Measurements from ENCODE around the gene CTF1.
A peak's percentile ranks its signal among the peaks of the same experiment; 100 is the strongest.
"Not testable (repeated sequence)": the region's sequence is repeated elsewhere in the genome, so short reads cannot be mapped to it uniquely, and the experiment has no call there.

CTF1 gene

GRCh38 chr16:30888856-30889499 lies 7.4 kb upstream of the CTF1 start:
- DNase-seq = no peak

DNA sequence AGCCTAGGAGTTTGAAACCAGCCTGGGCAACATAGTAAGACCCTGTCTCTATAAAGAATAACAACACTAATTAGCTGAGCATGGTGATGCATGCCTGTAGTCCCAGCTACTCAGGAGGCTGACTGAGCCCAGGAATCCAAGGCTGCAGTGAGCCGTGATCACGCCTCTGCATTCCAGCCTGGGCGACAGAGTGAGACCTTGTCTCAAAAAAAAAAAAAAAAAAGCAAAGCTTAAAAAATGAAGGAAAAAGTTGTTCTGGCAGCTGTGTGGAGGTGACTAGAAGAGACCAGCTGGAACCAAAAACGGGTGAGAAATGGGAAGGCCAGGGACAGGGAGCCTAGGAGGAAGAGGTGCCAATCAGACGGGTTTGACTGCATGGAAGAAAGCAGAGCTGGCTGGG lies 6.7 kb upstream of the CTF1 start:
- DNase-seq = no peak

DNA sequence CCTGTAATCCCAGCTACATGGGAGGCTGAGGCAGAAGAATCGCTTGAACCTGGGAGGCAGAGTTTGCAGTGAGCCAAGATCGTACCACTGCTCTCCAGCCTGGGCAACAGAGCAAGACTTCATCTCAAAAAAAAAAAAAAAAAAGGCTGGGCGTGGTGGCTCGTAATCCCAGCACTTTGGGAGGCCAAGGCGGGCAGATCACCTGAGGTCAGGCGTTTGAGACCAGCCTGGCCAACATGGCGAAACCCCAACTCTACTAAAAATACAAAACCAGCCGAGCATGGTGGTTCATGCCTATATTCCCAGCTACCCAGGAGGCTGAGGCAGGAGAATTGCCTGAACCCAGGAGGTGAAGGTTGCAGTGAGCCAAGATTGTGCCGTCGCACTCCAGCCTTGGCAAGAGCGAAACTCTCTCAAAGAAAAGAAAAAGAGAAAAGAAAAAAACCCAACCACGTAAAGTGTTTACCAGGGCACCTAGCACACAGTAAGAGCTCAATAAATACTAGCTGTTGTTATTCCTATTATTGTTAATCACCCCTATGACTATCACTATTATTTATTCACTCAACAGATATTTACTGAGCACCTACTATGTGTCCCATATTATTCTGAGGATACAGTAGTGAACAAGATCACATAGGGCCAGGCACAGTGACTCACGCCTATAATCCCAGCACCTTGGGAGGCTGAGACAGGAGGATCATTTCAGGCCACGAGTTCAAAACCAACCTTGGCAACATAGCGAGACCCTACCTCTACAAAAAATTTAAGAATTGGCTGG lies 5.2 kb upstream of the CTF1 start:
- not testable (repeated sequence) for DNase-seq

- DNase-seq = no peak
Measured at GRCh38 chr16:30892670-30893416, 3.6 kb upstream of the CTF1 start.

DNA sequence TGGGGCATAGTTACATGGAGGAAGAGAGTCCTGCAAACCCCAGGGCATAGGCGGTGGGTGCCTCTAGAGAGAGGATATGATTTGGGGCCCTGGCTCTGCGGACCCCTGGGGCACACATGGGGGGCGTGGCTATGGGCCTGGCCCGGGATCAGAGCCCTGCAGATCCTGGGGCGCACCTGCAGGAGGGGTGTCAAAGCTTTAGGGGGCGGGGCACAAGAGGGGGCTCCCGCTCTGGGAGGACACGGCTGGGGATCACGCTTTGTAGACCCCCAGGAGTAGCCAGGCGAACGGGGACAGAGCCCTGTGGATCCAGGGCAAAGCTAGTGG lies 3.0 kb upstream of the CTF1 start:
- no peak for DNase-seq

DNA sequence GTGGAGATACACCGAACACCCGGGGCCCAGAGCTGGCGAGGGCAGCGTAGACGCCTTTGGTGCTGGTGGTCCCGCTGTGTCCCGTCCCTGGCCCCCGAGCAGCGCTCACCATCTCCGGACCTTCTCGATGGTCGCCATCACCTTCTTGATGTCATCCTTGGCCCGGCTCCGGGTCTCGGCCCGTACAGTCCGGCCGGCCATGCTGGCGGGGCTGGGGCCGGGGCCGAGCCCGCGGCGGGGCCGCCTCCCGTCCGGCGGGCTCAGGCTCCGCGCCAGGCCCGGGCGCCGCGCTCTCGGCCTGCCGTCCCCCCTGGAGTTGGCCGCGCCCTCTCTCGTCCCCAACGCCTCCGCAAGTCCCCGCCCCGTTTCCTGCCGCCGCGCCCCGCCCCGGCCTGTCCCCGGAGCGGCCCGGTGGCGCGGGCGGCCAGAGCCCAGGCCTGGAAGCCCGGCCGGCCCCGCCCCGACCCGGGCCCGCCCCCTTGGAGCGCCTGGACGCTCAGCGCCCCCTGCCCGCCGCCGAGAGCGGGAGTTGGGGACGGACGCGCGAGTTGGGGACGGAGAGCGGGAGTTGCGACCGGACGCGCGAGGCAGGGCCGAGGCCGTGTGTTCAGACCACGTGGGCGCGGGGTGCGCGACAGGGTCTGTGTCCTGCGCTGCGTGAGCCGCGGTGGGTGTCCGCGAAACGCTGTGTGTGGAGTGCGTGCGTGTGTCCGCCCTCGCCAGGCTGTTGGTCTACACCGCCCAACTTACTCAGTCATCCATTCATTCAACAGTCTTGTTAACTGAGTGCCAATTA lies 2.5 kb upstream of the CTF1 start, which contains the start of gene BCL7C:
Gene BCL7C (minus strand): TSS at position 334 of the 796 bp plus-strand sequence. CDS start 133 bp downstream, at position 201.
- DNase-seq = peak; percentile 53 to 67

GRCh38 chr16:30894540-30895368 lies 1.7 kb upstream of the CTF1 start:
- no peak for DNase-seq

DNA sequence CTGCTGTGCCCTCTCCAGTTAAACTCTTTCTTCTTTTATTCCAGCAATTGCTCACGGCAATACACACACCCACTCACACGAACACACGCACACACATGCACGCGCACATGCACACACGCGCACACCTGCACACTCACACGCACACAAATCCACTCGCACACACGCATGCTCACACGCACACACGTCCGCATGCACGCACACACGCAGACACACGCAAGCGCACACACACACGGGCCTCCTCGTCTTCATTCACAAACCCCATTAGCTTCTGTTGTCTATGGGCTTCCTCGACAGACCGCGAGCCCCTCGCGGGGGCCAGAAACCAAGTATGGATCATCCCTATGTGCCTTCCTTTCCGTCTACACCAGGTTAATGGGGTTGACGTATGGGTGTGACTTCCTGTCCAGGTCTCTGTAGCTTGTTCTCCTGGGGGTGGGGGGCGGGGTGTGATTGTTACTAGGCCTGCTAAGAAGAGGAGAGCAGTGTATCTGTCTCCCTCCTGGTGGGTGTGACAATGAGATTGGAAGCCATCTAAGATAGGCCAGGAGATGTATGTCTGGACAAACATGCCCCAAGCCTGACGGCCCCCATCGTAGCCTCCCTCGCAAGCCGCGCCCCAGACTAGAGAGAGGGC lies 670 bp upstream of the CTF1 start:
- no peak for DNase-seq

DNA sequence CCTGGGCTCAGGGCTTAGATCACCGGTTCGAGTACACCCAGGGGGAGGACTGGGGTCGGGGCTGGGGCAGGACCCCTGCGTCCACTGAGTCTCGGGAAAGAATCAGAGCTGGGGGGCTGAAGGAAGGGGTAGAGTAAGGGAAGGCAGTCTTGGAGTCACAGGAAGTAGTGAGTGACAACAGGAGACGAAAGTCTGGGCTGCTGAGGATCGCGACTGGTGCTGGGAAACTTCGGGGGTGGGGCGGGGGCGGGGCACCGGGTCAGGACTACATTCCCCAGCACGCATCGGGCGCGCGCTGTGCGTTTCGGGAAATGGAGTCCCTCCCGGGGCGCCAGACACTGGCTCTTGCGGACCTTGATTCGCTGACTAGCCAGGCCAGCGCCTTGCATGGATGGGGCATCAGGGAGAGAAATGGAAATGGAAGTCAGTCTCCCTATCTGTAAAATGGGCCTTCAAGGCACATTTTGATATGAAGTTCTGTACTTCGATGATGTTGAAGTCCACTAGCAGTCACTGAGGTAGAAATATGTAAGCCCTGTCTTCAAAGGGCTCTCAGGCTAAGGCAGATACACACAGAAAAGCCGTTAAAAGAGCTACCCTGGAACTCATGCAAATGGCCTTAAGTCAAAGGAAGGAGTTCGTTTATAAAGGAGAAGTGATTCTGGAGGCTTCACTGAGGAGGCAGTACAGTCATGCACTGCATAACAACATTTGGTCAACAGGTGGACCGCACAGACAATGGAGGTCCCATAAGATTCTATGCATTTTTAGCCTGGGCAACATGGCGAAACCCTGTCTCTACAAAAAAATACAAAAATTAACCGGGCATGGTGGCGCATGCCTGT lies 697 bp downstream of the CTF1 start:
- peak; percentile 58 to 59 for DNase-seq

- DNase-seq = no peak
Measured at GRCh38 chr16:30899794-30900193, 3.4 kb downstream of the CTF1 start.

DNA sequence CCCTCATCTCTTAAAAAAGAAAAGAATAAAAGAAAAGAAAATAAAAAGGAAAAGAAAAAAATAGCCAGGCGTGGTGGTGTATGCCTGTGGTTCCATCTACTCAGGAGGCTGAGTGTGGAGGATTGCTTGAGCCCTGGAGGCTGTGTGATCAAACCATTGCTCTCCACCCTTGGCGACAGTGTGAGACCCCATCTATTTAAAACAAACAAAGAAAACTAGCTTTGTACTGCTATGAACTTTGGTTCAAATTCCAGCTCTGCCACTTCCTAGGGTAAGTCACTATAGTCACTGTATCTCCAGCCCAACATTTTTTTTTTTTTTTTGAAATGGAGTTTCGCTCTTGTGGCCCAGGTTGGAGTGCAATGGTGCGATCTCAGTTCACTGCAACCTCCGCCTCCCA lies 4.2 kb downstream of the CTF1 start:
- no peak for DNase-seq

DNA sequence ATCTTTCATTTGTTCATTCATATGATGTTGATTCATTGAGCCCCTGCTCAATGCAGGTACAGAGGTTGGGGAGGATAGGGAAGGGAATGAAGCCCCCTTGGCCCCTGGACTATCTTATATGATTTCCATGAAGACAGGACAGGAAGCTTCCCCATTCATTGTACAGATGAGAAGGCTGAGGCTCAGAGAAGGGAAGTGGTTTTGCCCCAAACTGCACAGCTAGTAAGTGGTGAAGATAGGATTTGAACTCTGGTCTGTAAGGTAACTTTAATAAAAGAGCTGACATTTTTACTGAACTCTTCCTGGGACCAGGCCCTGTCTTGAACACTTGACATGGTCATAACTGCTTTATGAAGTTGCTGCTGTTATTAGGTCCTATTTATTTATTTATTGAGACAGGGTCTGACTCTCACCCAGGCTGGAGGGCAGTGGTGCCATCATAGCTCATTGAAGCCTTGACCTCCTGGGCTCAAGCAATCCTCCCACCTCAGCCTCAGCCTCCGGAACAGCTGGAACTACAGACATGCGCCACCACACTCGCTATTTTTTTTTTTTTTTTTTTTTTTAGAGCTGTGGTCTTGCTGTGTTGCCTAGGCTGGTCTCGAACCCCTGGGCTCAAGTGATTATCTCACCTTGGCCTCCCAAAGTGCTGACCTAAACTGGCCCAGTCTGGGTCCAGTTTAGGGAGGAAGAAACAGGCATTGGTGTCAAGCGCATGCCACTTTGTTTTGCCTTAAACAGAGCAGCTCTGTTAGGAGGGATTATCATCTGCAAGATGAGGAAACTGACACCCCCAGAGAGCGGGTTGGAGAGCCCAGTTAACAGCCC lies 5.0 kb downstream of the CTF1 start:
- peak in 1 of 2 experiments; percentile 6 for DNase-seq

GRCh38 chr16:30902029-30902972 lies 5.9 kb downstream of the CTF1 start:
- DNase-seq = peak; percentile 33 to 44

DNA sequence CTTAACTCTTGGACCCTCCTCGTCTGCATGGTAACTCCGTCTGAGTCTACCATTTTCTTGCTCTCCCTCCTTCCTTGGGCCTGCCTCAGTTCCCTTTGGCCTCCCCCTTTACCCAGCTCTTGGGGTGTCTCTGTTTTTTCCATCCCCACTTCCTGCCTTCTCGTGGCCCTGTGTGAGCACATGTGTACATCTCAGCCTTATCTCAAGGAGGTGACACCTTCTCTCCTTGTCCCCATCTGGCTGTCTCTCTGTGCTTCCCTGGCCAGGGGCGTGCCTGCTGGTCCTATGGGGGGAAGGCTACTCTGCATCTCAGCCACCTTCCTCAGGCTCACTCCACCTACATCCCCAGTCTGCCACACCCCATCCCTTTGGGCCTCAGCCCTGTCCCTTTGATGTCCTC lies 6.6 kb downstream of the CTF1 start:
- peak; percentile 35 to 39 for DNase-seq

- DNase-seq = peak; percentile 96 to 97
Measured at GRCh38 chr16:30903596-30903995, 7.2 kb downstream of the CTF1 start.

DNA sequence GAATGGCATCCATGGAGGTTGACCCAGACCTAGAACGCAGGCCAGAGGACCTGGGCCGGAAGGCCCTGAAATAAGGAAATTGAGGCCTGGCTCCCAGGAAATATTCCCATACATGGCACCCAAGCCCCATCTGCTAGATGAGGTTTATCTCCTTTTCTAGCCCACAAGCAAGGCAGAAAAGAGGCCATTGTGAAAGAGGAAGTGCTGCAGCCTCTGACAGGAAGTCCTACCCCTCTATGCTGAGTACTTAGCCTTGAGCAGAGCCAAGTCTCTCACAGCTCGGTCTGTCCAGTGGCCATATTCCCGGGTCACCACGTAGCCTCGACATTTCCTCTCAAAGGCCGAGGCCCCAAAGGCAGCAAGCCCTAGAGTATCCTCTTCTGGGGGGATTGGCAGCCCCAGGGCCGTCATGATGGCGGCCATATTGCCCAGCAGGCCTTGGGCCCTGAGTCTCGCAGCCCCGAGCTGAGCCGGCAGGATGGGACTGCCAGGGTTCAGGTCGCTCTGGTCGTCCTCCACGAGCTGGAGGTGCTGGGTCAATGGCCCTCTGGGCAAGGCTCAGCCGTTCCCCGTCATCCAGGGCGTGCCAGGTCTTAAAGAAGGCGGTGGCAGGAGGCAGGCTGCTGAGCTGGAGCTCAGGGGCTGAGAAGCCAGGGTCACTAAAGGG lies 7.8 kb downstream of the CTF1 start:
- peak; percentile 45 to 62 for DNase-seq

DNA sequence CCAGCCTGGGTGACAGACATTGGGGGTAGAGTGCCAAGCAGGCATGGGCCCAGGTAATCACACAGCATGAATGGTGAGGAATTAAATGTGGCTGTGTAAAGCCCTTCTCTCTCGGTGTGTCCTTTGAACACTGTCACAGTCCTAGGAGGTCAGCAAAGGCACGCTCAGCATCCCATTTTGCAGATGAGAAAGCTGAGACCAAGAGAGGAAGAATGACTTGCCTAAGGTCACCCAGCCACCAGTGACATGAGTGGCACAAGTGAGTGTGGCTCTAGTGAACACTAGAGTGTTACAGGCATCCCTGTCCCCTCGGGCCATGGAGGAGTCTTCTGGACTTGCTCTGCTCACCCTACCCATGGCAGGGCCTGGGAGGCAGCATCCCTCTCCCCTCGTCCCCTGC lies 10.7 kb downstream of the CTF1 start:
- DNase-seq = no peak
